GM12865 (cell line): ENCODE measurements around the gene INS.

Source experiments
- DNase-seq: peaks from one replicate; pipeline ENCODE4 v3.0.0; 2010; ENCODE audit warnings: low read depth
- H3K4me3 ChIP-seq: 2 replicates; pipeline ENCODE4 v1.5.1; 2011; ENCODE audit warnings: mild to moderate bottlenecking, low read depth, low read length, control low read depth
- CTCF ChIP-seq: IDR thresholded peaks from 2 replicates; pipeline ENCODE4 v1.5.1; 2011; ENCODE audit warnings: low read length, control low read depth, low read depth, inconsistent platforms; ENCODE audit not compliant: insufficient read depth; ENCODE audit errors: missing control alignments

The INS gene

GRCh38 chr11:2139123-2139521, 21.9 kb downstream of the INS start, which contains the start of gene IGF2:
IGF2 (minus strand) TSS chr11:2139389; CDS start chr11:2135523, 3,866 bp downstream.
- no peak within 1 kb of the TSS for H3K4me3 ChIP-seq
- DNase-seq = no peak
- TF ChIP-seq CTCF = no peak

GRCh38 chr11:2138431-2139122, 22.4 kb downstream of the INS start:
- H3K4me3 ChIP-seq = no peak overlapping the region
- TF ChIP-seq CTCF = no peak
- no peak for DNase-seq

- H3K4me3 ChIP-seq = no peak overlapping the region
- no peak for DNase-seq
- no peak for TF ChIP-seq CTCF
Measured at GRCh38 chr11:2138068-2138430, 23.0 kb downstream of the INS start.

- no peak overlapping the region for H3K4me3 ChIP-seq
- DNase-seq = no peak
- TF ChIP-seq CTCF = no peak
Measured at GRCh38 chr11:2137202-2138067, 23.6 kb downstream of the INS start.

- no peak overlapping the region for H3K4me3 ChIP-seq
- no peak for DNase-seq
- TF ChIP-seq CTCF = no peak
Measured at GRCh38 chr11:2136952-2137201, 24.1 kb downstream of the INS start.

GRCh38 chr11:2136209-2136951, 24.6 kb downstream of the INS start:
- H3K4me3 ChIP-seq = no peak overlapping the region
- DNase-seq = no peak
- TF ChIP-seq CTCF = no peak
